AG04450 (cell line): Measurements from ENCODE around the gene LGALS8. TPM values are rescaled to one million over a fixed set of nuclear protein-coding genes. Genes with fewer than 3 reads are reported as not detected.

Source experiments
- CTCF ChIA-PET: fragments of 300-600, 350-600 bp; formaldehyde crosslinking; extraction: SDS; loops from one replicate; lab custom pipeline; 2022; ENCODE audit warnings: antibody characterized with exemption, inconsistent platforms; lab: Charles Lee
- POLR2A ChIA-PET: fragments of 350-600 bp; formaldehyde crosslinking; extraction: SDS; loops from one replicate; lab custom pipeline; 2021; ENCODE audit warnings: antibody characterized with exemption, inconsistent platforms; lab: Yijun Ruan, JAX
- DNase-seq: peaks from one replicate; pipeline ENCODE4 v3.0.0-alpha.2; 2011; ENCODE audit warnings: low read depth, low spot score
- H3K27ac ChIP-seq: one replicate; pipeline ENCODE4 v1.5.1; 2012; ENCODE audit warnings: low read depth, low read length, control low read depth
- H3K27me3 ChIP-seq: one replicate; pipeline ENCODE4 v1.6.0; 2012; ENCODE audit warnings: low read length; ENCODE audit not compliant: control insufficient read depth, insufficient read depth
- H3K4me3 ChIP-seq: 2 replicates; pipeline ENCODE4 v1.5.1; 2011; ENCODE audit warnings: mild to moderate bottlenecking, low read depth, low read length, control low read depth
- H3K9me3 ChIP-seq: 2 replicates; pipeline ENCODE4 v1.5.1; 2012; ENCODE audit warnings: low read length; ENCODE audit not compliant: control insufficient read depth, insufficient read depth
- CTCF ChIP-seq: IDR thresholded peaks from 2 replicates; pipeline ENCODE4 v1.5.1; 2011; ENCODE audit warnings: low read depth, low read length, control low read depth, inconsistent platforms
- polyA plus RNA-seq: library from polyadenylated mRNA; depleted of rRNA; stranded (reverse); fragments of >200 nt; gene quantifications from 2 replicates; pipeline ENCODE4 v1.2.3, GENCODE V29; 2011

LGALS8 gene
- polyA plus RNA-seq, 1 experiment = 82.4 TPM

GRCh38 chr1:236515443-236515958 is 8.3 kb upstream of the LGALS8 start:
- ChIA-PET POLR2A (no interaction called here), CTCF (interaction anchor here (0.6 kb wide), 1 partner anchor 346 kb away, joined by 3 read pairs; no protein-coding TSS in a partner anchor)
- TF ChIP-seq CTCF = no peak
- Histone ChIP-seq H3K9me3 (no peaks in the 10 kb centered on the region), H3K4me3 (no peak overlapping the region), H3K27ac (no peak overlapping the region), H3K27me3 (no peaks in the 10 kb centered on the region)
- DNase-seq = no peak

- ChIA-PET POLR2A (interaction anchor here (0.6 to 1.7 kb wide), 5 partner anchors 8 to 486 kb away, joined by 3 to 11 read pairs (median 3); no protein-coding TSS in a partner anchor), CTCF (interaction anchor here (1.0 to 1.7 kb wide), 5 partner anchors 9 to 545 kb away, joined by 3 to 8 read pairs (median 4); no protein-coding TSS in a partner anchor)
- no peak overlapping the region for H3K27ac ChIP-seq
- no peaks in the 10 kb centered on the region for H3K9me3 ChIP-seq
- H3K4me3 ChIP-seq = no peak overlapping the region
- H3K27me3 ChIP-seq = no peaks in the 10 kb centered on the region
- TF ChIP-seq CTCF = no peak
- DNase-seq = peak; percentile 70
Measured at GRCh38 chr1:236516929-236517704, 6.7 kb upstream of the LGALS8 start.

GRCh38 chr1:236518322-236518721 is 5.5 kb upstream of the LGALS8 start:
- no peak for DNase-seq
- CTCF ChIA-PET = interaction anchor here (0.9 kb wide), 1 partner anchor 67 kb away, joined by 3 read pairs; no protein-coding TSS in a partner anchor
- no peak for TF ChIP-seq CTCF
- Histone ChIP-seq H3K9me3 (no peaks in the 10 kb centered on the region), H3K4me3 (no peak overlapping the region), H3K27ac (no peak overlapping the region), H3K27me3 (no peaks in the 10 kb centered on the region)
- POLR2A ChIA-PET = no interaction called here

GRCh38 chr1:236520445-236521005 is 3.3 kb upstream of the LGALS8 start:
- Histone ChIP-seq H3K27ac (no peak overlapping the region), H3K4me3 (no peak overlapping the region), H3K9me3 (peaks cover 3% of the 10 kb centered on the region; the same call in 1 of the 2 replicates), H3K27me3 (no peaks in the 10 kb centered on the region)
- no peak for TF ChIP-seq CTCF
- DNase-seq = no peak
- POLR2A ChIA-PET = no interaction called here
- CTCF ChIA-PET = interaction anchor here (1.2 kb wide), 1 partner anchor 417 kb away, joined by 3 read pairs; no protein-coding TSS in a partner anchor
